ENCODE results near the gene THADA.

Gene THADA

DNA sequence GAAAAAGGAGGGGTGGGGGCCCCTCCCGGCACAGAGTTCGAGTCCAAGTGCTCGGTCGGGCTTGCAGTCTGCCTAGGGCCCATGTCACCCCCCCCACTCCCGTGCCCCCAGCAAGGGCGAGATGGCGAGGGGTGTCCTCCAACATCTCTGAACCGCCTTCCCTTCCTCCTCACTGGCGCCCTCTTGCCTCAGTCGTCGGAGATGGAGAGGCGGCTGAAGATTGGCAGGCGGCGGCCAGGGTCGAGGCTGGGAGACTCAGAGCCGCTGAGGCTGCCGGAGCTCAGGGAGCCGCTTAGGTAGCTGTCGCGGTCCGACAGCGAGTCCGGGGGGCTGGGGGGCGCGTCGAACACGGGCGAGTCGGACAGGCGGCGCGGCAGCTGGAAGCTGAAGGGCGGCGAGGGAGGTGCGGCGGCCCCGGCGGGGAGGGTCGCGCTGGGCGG, 371.7 kb downstream of the THADA start:
- DNase-seq (ENCODE audit: low spot score), result peak; percentile 80

GRCh38 chr2:43223521-43224001, 372.3 kb downstream of the THADA start:
- peak; percentile 40 for DNase-seq (ENCODE audit: low spot score)

- peak; percentile 32 for DNase-seq (ENCODE audit: low spot score)
Measured at GRCh38 chr2:43222475-43223309, 373.1 kb downstream of the THADA start.

- peak; percentile 73 for DNase-seq (ENCODE audit: low spot score)
Measured at GRCh38 chr2:43221763-43222474, 373.9 kb downstream of the THADA start.

- DNase-seq (ENCODE audit: low spot score), result peak; percentile 27
Measured at GRCh38 chr2:43221124-43221762, 374.6 kb downstream of the THADA start.

DNA sequence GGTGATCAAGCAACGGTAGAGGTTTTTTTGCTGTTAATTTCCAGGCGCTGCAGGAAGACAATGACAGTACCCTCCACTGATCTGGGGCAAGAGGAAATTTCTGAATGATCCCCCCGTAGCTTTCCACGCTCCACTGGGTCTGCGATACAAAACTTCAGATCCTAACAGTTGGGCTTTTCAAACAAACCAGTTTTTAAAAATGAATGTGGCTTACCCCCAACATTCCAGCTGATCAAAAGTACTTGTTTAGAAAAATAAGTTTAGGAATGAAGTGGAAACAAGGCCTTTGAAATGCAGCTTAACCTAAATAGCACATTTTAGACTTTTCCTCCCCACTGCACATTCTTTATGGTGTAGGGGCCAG, 375.1 kb downstream of the THADA start:
- DNase-seq (ENCODE audit: low spot score), result no peak

DNA sequence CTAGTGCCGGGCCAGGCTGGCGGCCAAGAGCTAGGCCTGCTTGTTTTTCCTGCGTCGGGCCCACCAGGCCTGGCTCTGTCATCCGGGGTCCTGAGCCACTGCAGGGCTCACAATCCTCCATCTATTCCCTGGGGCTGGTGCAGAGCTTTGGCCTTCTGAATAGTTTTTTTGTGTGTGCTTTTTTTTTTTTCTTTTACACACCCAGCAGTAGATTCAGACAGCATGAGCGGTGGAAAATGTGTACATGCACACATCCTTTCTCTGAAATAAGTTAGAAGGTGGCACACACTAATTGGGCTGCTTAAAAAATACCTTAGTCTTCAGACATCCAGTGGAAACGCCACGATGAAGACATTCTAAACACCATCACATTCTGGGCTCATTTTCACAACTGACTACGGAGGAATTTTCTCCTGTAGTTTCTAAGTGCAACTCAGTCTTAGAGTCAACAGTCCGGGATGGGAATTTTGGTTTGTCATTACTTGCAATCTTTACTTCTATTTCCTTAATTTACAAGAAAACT, 375.5 kb downstream of the THADA start:
- peak; percentile 30 for DNase-seq (ENCODE audit: low spot score)

GRCh38 chr2:43219383-43220228, 376.2 kb downstream of the THADA start:
- DNase-seq (ENCODE audit: low spot score), result peak; percentile 86

GRCh38 chr2:43218702-43219382, 377.0 kb downstream of the THADA start:
- DNase-seq (ENCODE audit: low spot score), result peak; percentile 60

DNA sequence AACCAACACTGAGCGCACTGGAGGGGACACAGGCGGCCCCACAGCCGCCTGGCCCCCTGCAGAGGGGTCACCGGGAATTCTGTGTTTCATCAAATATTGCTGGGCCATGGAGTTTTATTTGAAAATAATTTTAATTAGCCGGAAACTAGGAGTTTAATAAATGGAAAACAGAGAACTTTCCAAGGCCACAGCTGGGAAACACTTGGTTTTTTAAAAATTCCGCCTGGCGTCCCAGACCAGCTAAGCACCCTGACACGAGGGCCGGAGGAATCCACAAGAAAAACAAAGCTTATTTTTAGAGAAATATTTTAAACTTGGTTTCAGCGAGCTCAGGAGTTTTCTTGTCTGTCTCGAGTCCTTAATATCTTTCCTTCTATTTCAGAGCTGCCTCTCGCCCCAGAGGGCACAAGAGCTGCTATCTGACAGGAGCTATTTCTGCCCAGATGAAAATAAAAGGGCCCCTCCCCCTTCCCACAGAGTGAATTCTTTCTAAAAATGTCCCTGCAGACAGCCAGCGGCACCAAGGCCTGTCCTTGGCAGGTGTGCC, 377.6 kb downstream of the THADA start:
- DNase-seq (ENCODE audit: low spot score), result peak; percentile 37

GRCh38 chr2:43217228-43218154, 378.3 kb downstream of the THADA start:
- no peak for DNase-seq (ENCODE audit: low spot score)

GRCh38 chr2:43216629-43217028, 379.2 kb downstream of the THADA start:
- no peak for DNase-seq (ENCODE audit: low spot score)

DNA sequence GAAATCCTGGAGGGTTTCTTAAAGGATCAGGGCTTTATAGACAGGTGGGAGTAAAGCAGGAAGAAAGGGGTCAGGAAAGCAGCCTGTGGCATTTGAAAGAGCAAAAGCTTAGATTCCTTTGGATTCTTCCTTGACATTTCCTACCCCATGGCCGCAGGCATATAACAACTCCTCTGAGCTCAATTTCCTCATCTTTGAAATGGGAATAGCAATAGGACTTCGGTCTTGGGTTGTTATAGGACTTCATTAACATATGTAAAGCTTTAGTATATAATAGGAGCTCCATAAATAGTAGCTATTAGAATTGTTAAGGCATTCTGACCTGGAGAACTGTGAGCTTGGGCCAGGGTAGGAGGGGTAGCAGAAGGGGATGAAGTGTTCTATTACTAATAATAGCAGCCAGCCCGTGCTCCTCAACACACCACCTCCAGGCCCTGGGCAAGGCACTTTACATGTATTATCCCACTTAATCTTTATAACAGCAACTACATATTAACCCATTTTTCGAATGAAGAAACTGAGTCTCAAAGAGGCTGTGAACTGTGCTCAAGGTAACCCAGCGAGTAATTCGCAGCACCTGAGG, 380.1 kb downstream of the THADA start:
- DNase-seq (ENCODE audit: low spot score), result no peak

DNA sequence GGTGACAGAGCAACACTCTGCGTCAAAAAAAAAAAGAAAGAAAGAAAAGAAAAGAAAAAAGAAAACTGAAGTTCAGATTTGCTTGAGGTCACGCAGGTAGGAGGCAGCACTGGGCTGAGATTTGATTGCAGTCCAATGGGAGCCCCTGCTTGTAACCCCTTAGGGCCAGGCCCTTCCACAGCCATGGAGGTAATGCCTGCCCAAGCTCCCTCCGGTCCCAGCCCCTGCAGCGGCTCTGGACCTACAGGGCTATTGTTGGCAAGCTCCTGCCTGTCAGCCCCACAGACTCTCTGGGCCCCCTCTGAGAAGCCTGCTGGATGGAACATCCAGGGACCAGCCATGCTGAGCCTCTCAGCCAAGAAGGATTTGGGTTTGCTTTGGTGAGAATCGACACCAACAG, 381.6 kb downstream of the THADA start:
- DNase-seq (ENCODE audit: low spot score), result no peak

DNA sequence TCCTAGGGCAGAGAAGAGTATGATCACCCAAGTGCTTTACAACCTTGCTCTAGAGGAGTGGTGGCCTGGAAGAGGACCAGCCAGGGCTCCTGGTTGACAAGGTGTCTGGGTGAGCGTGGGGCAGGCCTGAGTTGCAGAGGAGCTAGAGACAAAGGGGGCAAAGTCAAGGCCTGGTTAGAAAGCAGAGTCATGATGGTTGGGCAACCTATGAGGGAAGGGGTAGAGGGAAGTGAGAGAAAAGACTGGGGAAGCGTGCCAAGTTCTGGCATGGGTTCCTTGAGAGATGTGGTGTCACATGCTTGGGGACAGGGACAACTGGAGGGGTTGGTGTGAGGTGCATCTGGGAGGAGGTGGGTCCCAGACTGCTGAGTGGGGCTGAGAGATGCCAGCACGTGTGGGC, 382.9 kb downstream of the THADA start:
- DNase-seq (ENCODE audit: low spot score), result no peak

DNA sequence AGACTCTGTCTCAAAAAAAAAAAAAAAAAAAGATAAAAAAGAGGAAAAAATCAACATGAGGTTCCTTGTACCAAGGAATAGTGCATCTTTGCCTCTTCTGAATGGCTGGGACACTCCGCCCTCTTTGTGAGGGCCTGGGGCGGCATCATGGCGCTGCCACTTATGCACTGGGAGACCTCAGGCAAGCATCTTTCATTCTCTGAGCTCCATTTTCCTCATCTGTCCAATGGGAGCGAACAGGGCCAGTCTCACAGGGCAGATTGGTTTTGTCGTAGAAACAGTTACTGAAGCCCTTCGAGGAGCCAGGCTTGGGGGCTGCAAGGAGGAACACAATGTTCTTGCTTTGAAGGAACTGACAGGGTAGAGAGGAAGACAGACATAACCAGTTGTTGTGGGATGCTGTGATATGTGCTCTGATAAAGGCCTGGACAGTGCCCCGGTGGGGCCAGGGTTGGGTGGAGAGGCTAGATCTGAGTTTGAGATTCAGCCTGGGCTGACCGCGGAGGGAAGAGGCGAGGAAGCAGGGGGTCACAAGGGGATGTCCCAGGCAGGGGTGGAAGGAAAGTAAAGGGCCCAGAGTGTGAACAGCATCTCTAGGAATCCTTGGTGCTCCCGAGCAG, 383.5 kb downstream of the THADA start:
- no peak for DNase-seq (ENCODE audit: low spot score)

GRCh38 chr2:43210467-43211303, 385.2 kb downstream of the THADA start:
- DNase-seq (ENCODE audit: low spot score), result peak; percentile 28

DNA sequence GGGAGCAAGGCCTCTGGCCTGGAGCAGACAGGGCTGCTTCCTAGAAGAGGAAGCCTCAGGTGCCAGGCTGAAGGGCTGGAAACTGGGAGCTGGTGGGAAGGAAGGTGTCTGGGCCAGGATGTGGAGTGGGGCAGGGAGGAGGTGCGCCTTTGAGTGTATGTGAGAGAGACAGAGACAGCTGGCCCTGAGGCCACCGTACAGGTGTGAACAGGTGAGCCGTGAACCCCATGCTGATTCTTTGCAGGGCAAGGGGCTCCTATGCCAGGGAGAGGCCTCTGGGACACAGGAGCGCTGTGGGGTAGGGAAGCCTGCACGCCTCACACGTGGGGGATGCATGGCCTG, 385.7 kb downstream of the THADA start:
- DNase-seq (ENCODE audit: low spot score), result no peak

All from hematopoietic multipotent progenitor cell treated with erythropoietin and hydrocortisone succinate and interleukin-3 and kit ligand, for 15 days (in vitro differentiated cells).